ENCODE measurements around the gene N4BP2L2. TPM values are rescaled to one million over a fixed set of nuclear protein-coding genes. Genes with fewer than 3 reads are reported as not detected.
A peak's percentile ranks its signal among the peaks of the same experiment; 100 is the strongest.

Gene N4BP2L2
- total RNA-seq, 2 experiments from 2014 or later: 57.5 to 76.3 TPM

GRCh38 chr13:32426990-32427851 is 111.4 kb downstream of the N4BP2L2 start:
- intact Hi-C loops (cut with micrococcal nuclease; ENCODE audit: unreplicated experiment): loop anchor here (2.0 to 10.0 kb wide), 4 partner anchors 112 to 1050 kb away; partner anchors contain the start of genes BRCA2, N4BP2L2 and ZAR1L
- ChIA-PET POLR2A (interaction anchor here (0.6 to 1.2 kb wide), 2 partner anchors 120 to 1232 kb away, joined by 3 read pairs; no protein-coding TSS in a partner anchor), CTCF (ENCODE audit: unreplicated experiment) (interaction anchor here (0.6 to 1.1 kb wide), 2 partner anchors 9 to 257 kb away, joined by 3 read pairs; no protein-coding TSS in a partner anchor)
- TF ChIP-seq EZH2phosphoT487 (IDR thresholded peaks at IDR 0.05; ENCODE audit: borderline replicate concordance, low read depth, low read length) (no peak), CTCF (conservative IDR thresholded peaks at IDR 0.05; ENCODE audit: low read length) (no peak)
- Histone ChIP-seq H3K4me2 (ENCODE audit: low read length) (peak overlapping the region; percentile 89), H2AFZ (ENCODE audit: low read length) (peak overlapping the region; percentile 95), H3K9me2 (ENCODE audit: insufficient read depth, low read length) (no peaks in the 10 kb centered on the region), H3K79me2 (ENCODE audit: insufficient read depth, low read depth, low read length) (peaks cover 13% of the 10 kb centered on the region; the same call in 1 of the 2 replicates), H3K4me1 (ENCODE audit: insufficient read depth, low read length, poor library complexity, severe bottlenecking) (peaks cover 25% of the 10 kb centered on the region), H4K20me1 (ENCODE audit: insufficient read depth, low read length) (no peaks in the 10 kb centered on the region), H3K27ac (ENCODE audit: low read depth, low read length, poor library complexity, severe bottlenecking) (peak overlapping the region; percentile 60), H3K9me3 (ENCODE audit: low read length) (no peaks in the 10 kb centered on the region), H3K36me3 (ENCODE audit: insufficient read depth, low read length) (no peaks in the 10 kb centered on the region), H3K4me3 (ENCODE audit: low read depth, low read length, poor library complexity, severe bottlenecking) (peak overlapping the region; percentile 96)
- BruUV-seq (replicated peaks): no TSS peak
- peak; percentile 57 for DNase-seq (ENCODE audit: low spot score)

- no TSS peak for BruUV-seq (replicated peaks)
- POLR2A ChIA-PET: no interaction called here
- peak overlapping the region; percentile 89 for H3K4me2 ChIP-seq (ENCODE audit: low read length)
These were observed 112.2 kb downstream of the N4BP2L2 start for GRCh38 chr13:32426191-32426989.

More at GRCh38 chr13:32426191-32426989, 112.2 kb downstream of the N4BP2L2 start:
- Histone ChIP-seq H3K36me3 (ENCODE audit: insufficient read depth, low read length) (no peaks in the 10 kb centered on the region), H3K9me3 (ENCODE audit: low read length) (no peaks in the 10 kb centered on the region), H4K20me1 (ENCODE audit: insufficient read depth, low read length) (no peaks in the 10 kb centered on the region), H3K4me1 (ENCODE audit: insufficient read depth, low read length, poor library complexity, severe bottlenecking) (peaks cover 25% of the 10 kb centered on the region), H3K4me3 (ENCODE audit: low read depth, low read length, poor library complexity, severe bottlenecking) (peak overlapping the region; percentile 96), H3K27ac (ENCODE audit: low read depth, low read length, poor library complexity, severe bottlenecking) (peak overlapping the region; percentile 60), H3K9me2 (ENCODE audit: insufficient read depth, low read length) (no peaks in the 10 kb centered on the region), H2AFZ (ENCODE audit: low read length) (peak overlapping the region; percentile 95), H3K79me2 (ENCODE audit: insufficient read depth, low read depth, low read length) (peaks cover 13% of the 10 kb centered on the region; the same call in 1 of the 2 replicates)
- intact Hi-C loops (cut with micrococcal nuclease; ENCODE audit: unreplicated experiment): loop anchor here (2.0 to 10.0 kb wide), 4 partner anchors 112 to 1049 kb away; partner anchors contain the start of genes BRCA2, N4BP2L2 and ZAR1L
- DNase-seq (ENCODE audit: low spot score): peak; percentile 79
- TF ChIP-seq CTCF (conservative IDR thresholded peaks at IDR 0.05; ENCODE audit: low read length) (no peak), EZH2phosphoT487 (IDR thresholded peaks at IDR 0.05; ENCODE audit: borderline replicate concordance, low read depth, low read length) (no peak)
- CTCF ChIA-PET (ENCODE audit: unreplicated experiment): interaction anchor here (1.1 kb wide), 1 partner anchor 10 kb away, joined by 3 read pairs; no protein-coding TSS in a partner anchor

Measured in OCI-LY7 (cell line).